Measurements from ENCODE around the gene TREX2.

DNA sequence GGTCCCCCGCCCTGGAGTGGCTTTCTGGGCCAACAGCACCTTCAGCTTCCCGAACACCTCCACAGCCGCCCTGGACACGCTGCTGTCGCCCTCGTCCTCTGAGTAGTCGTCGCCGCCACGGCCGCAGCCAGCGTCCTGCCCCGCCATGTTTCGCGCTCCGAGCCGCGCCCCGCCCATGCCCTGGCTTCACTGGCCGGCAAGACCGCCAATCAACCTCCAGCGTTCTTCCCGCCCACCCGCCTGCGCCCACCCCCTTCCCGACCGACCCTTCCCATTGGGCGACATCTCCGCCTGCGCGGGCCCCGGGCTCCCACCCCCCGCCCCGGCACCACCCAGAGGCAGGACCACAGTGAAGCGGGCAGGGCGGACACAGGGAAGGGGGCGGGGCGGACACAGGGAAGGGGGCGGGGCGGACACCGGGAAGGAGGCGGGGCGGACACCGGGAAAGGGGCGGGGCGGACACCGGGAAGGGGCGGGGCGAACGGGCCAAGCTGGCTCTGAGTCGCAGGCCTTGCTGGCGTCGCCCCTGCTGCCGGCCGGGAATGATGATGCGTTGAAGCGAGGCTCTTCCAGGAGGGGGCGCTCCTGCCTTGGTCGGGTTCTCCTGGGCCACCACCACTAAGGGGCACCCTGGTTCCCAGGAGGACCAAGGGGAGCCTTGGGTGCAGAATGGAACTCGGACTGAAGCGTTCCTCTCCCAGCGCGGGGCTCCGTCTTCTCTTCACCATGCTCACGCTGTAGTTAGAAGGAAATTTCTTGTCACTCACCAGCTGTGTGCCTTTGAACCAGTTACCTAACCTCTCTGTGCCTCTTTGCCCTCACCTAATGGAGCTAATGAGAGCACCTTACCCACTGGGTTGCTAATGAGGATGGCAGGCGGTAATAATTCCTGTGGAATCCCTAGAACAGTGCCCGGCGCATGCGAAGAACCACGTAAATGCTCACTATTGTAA lies 24.8 kb upstream of the TREX2 start, which contains the start of gene HAUS7:
- TF ChIP-seq POLR2A (IDR thresholded peaks at IDR 0.05) = no peak
- TF ChIP-seq, protein P1, sequence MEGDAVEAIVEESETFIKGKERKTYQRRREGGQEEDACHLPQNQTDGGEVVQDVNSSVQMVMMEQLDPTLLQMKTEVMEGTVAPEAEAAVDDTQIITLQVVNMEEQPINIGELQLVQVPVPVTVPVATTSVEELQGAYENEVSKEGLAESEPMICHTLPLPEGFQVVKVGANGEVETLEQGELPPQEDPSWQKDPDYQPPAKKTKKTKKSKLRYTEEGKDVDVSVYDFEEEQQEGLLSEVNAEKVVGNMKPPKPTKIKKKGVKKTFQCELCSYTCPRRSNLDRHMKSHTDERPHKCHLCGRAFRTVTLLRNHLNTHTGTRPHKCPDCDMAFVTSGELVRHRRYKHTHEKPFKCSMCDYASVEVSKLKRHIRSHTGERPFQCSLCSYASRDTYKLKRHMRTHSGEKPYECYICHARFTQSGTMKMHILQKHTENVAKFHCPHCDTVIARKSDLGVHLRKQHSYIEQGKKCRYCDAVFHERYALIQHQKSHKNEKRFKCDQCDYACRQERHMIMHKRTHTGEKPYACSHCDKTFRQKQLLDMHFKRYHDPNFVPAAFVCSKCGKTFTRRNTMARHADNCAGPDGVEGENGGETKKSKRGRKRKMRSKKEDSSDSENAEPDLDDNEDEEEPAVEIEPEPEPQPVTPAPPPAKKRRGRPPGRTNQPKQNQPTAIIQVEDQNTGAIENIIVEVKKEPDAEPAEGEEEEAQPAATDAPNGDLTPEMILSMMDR (IDR thresholded peaks at IDR 0.05 in 4 of 5, conservative IDR thresholded peaks at IDR 0.05 in 1 of 5) = peak; percentile 37 to 69 (median 63)
